ENCODE results near the gene TMPRSS5.

The TMPRSS5 gene

DNA sequence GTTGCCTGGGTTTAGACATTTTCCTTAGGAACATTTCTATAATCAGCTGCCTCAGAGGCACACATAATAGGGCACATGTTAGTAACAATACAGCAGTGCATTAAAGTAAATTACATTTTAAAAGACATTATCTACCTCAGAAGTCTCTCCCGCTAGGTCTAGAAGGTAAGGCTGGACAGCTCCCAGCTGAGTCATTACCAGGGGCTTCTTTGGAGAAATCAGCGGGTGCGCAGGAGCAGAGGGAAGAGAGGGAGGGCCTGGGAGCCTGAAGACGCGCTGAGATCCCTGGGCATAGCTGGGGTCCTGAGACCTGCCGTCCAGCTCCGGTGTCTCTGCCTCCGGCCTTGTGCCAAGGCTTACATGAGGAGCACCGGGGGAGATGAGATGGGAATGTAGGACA is 67.7 kb downstream of the TMPRSS5 start:
- DNase-seq (ENCODE audit: low read depth, low spot score), result no peak
- Histone ChIP-seq H3K36me3 (ENCODE audit: insufficient read depth, low read length) (no peaks in the 10 kb centered on the region), H3K9me3 (ENCODE audit: low read depth, low read length) (no peaks in the 10 kb centered on the region), H3K4me3 (no peak overlapping the region), H3K9ac (ENCODE audit: insufficient read length) (no peak overlapping the region), H3K27ac (no peak overlapping the region)
- TF ChIP-seq POLR2AphosphoS5 (IDR thresholded peaks at IDR 0.05; ENCODE audit: borderline replicate concordance, low read depth, low read length) (no peak), EZH2 (IDR thresholded peaks at IDR 0.05) (no peak), FOXP2 (optimal IDR thresholded peaks at IDR 0.05; ENCODE audit: control extremely low read depth, extremely low read length, insufficient read depth) (no peak)

DNA sequence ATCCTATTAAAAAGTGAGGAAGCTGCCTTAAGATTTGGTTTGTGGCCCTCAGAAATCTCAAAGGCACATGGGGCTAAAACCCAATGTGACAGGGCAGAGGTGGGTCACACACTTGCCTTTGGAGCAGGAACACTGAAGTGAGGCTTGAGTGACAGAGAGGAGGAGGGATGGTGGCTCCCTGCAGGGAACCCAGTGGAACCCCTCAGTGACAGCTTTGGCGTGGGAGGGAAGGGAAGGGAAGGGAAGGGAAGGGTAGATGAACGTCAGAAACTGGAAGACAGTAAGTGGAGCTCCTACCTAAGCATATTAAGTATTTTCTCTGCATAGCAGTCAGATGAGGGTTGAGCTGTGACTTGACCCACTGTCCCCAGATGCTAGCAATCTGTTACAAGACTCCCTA is 68.5 kb downstream of the TMPRSS5 start:
- H3K9ac ChIP-seq (ENCODE audit: insufficient read length), result no peak overlapping the region
- no peak overlapping the region for H3K27ac ChIP-seq
- H3K9me3 ChIP-seq (ENCODE audit: low read depth, low read length), result no peaks in the 10 kb centered on the region
- TF ChIP-seq POLR2AphosphoS5 (IDR thresholded peaks at IDR 0.05; ENCODE audit: borderline replicate concordance, low read depth, low read length) (no peak), EZH2 (IDR thresholded peaks at IDR 0.05) (no peak), FOXP2 (optimal IDR thresholded peaks at IDR 0.05; ENCODE audit: control extremely low read depth, extremely low read length, insufficient read depth) (no peak)
- no peaks in the 10 kb centered on the region for H3K36me3 ChIP-seq (ENCODE audit: insufficient read depth, low read length)
- no peak for DNase-seq (ENCODE audit: low read depth, low spot score)
- no peak overlapping the region for H3K4me3 ChIP-seq

Measured in SK-N-MC (cell line).